HEK293T (cell line): ENCODE results near the gene GBE1.

Experiments
- CTCF ChIA-PET: fragments of 350-600 bp; formaldehyde crosslinking; extraction: SDS; loops from one replicate; lab custom pipeline; 2021; ENCODE audit warnings: antibody characterized with exemption, inconsistent platforms; lab: Yijun Ruan, JAX
- POLR2A ChIA-PET: fragments of 350-600 bp; formaldehyde crosslinking; extraction: SDS; loops from one replicate; lab custom pipeline; 2020; ENCODE audit warnings: antibody characterized with exemption, inconsistent platforms; lab: Yijun Ruan, JAX
- DNase-seq: peaks from one replicate; pipeline ENCODE4 v3.0.0; 2012; ENCODE audit warnings: mixed read lengths; ENCODE audit errors: extremely low spot score
- ARNT ChIP-seq: fragments of 450-650 bp; IDR thresholded peaks from 2 replicates; pipeline ENCODE4 v1.6.1; 2017; ENCODE audit warnings: mild to moderate bottlenecking
- BHLHE40 ChIP-seq: fragments of 450-650 bp; IDR thresholded peaks from 2 replicates; pipeline ENCODE4 v1.6.1; 2016; ENCODE audit warnings: mild to moderate bottlenecking, moderate library complexity, borderline replicate concordance
- CTBP1 ChIP-seq: fragments of 450-650 bp; IDR thresholded peaks from 2 replicates; pipeline ENCODE4 v1.6.1; 2016; ENCODE audit warnings: borderline replicate concordance
- ELF4 ChIP-seq: fragments of 450-650 bp; IDR thresholded peaks from 2 replicates; pipeline ENCODE4 v1.6.1; 2017; ENCODE audit warnings: antibody characterized with exemption
- FOXA1 ChIP-seq: fragments of 450-650 bp; IDR thresholded peaks from 2 replicates; pipeline ENCODE4 v1.6.1; 2016; ENCODE audit warnings: mild to moderate bottlenecking
- FOXK2 ChIP-seq: fragments of 450-650 bp; IDR thresholded peaks from 2 replicates; pipeline ENCODE4 v1.6.1; 2016; ENCODE audit warnings: mild to moderate bottlenecking
- FOXM1 ChIP-seq: fragments of 450-650 bp; IDR thresholded peaks from 2 replicates; pipeline ENCODE4 v1.6.1; 2017; ENCODE audit warnings: mild to moderate bottlenecking, borderline replicate concordance
- HDGF ChIP-seq: fragments of 450-650 bp; IDR thresholded peaks from 2 replicates; pipeline ENCODE4 v1.6.1; 2017; ENCODE audit warnings: antibody characterized with exemption, borderline replicate concordance
- L3MBTL2 ChIP-seq: fragments of 450-650 bp; conservative IDR thresholded peaks from 2 replicates; pipeline ENCODE4 v1.6.1; 2016; ENCODE audit warnings: mild to moderate bottlenecking
- LEF1 ChIP-seq: fragments of 450-650 bp; IDR thresholded peaks from 2 replicates; pipeline ENCODE4 v1.6.1; 2017; ENCODE audit warnings: mild to moderate bottlenecking, borderline replicate concordance
- NFRKB ChIP-seq: fragments of 450-650 bp; IDR thresholded peaks from 2 replicates; pipeline ENCODE4 v1.6.1; 2016; ENCODE audit warnings: mild to moderate bottlenecking, moderate library complexity
- SP1 ChIP-seq: fragments of 450-650 bp; IDR thresholded peaks from 2 replicates; pipeline ENCODE4 v1.6.1; 2017
- SUZ12 ChIP-seq: fragments of 450-650 bp; IDR thresholded peaks from 2 replicates; pipeline ENCODE4 v1.6.1; 2016; ENCODE audit warnings: mild to moderate bottlenecking
- TARDBP ChIP-seq: fragments of 450-650 bp; IDR thresholded peaks from 2 replicates; pipeline ENCODE4 v1.6.1; 2016
- ZNF384 ChIP-seq: fragments of 450-650 bp; IDR thresholded peaks from 2 replicates; pipeline ENCODE4 v1.6.1; 2016
- TF ChIP-seq, protein P1 (sequence below): fragments of 450-650 bp; IDR thresholded peaks from 2 replicates; pipeline ENCODE4 v1.6.1; 2016

The GBE1 gene

GRCh38 chr3:81695302-81695701 lies 66.1 kb downstream of the GBE1 start:
- ChIA-PET POLR2A (no interaction called here), CTCF (no interaction called here)
- TF ChIP-seq NFRKB (no peak), ZNF384 (no peak), HDGF (no peak), CTBP1 (no peak), FOXK2 (no peak), TARDBP (no peak), FOXA1 (no peak), ELF4 (no peak), L3MBTL2 (no peak), SP1 (no peak), ARNT (no peak), SUZ12 (no peak), FOXM1 (no peak), BHLHE40 (no peak), LEF1 (no peak)
- TF ChIP-seq, protein P1, sequence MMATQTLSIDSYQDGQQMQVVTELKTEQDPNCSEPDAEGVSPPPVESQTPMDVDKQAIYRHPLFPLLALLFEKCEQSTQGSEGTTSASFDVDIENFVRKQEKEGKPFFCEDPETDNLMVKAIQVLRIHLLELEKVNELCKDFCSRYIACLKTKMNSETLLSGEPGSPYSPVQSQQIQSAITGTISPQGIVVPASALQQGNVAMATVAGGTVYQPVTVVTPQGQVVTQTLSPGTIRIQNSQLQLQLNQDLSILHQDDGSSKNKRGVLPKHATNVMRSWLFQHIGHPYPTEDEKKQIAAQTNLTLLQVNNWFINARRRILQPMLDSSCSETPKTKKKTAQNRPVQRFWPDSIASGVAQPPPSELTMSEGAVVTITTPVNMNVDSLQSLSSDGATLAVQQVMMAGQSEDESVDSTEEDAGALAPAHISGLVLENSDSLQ = no peak
- no peak for DNase-seq

GRCh38 chr3:81694662-81695061 lies 66.8 kb downstream of the GBE1 start:
- no peak for DNase-seq
- ChIA-PET POLR2A (no interaction called here), CTCF (no interaction called here)
- TF ChIP-seq FOXM1 = no peak
- no peak for TF ChIP-seq TARDBP
- TF ChIP-seq HDGF = no peak
- TF ChIP-seq BHLHE40 = no peak
- TF ChIP-seq SP1 = no peak
- TF ChIP-seq L3MBTL2 = no peak
- TF ChIP-seq FOXA1 = no peak
- no peak for TF ChIP-seq ZNF384
- no peak for TF ChIP-seq SUZ12
- TF ChIP-seq FOXK2 = no peak
- no peak for TF ChIP-seq NFRKB
- TF ChIP-seq CTBP1 = no peak

- ChIA-PET CTCF (no interaction called here), POLR2A (no interaction called here)
- no peak for DNase-seq
- TF ChIP-seq LEF1 = no peak
- no peak for TF ChIP-seq ZNF384
Measured at GRCh38 chr3:81692766-81693165, 68.7 kb downstream of the GBE1 start.

DNA sequence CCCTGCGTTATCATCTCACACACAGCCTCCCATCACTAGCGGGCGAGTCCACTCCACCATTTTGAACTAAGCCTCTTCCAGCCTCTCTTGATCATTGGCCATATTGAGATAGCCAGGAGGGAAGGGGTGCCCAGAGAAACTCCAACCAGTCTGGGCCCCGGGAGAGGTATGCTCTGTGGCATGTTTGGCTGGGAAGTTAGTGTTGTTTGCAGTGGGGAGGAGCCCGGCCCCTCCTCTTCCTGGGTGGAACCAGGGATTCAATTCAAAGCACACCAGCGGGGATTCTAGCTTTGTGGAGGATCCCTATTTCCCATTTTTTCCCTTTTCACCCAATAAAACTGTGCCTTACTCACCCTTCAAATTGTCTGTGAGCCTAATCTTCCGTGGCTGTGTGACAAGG lies 71.8 kb downstream of the GBE1 start:
- TF ChIP-seq NFRKB (no peak), FOXM1 (no peak), FOXK2 (no peak), ELF4 (no peak), LEF1 (no peak), SUZ12 (no peak), SP1 (no peak), FOXA1 (no peak), HDGF (no peak), CTBP1 (no peak), TARDBP (no peak), ZNF384 (no peak), BHLHE40 (no peak), ARNT (no peak)
- TF ChIP-seq, protein P1 = no peak
- ChIA-PET POLR2A (no interaction called here), CTCF (no interaction called here)
- no peak for DNase-seq

DNA sequence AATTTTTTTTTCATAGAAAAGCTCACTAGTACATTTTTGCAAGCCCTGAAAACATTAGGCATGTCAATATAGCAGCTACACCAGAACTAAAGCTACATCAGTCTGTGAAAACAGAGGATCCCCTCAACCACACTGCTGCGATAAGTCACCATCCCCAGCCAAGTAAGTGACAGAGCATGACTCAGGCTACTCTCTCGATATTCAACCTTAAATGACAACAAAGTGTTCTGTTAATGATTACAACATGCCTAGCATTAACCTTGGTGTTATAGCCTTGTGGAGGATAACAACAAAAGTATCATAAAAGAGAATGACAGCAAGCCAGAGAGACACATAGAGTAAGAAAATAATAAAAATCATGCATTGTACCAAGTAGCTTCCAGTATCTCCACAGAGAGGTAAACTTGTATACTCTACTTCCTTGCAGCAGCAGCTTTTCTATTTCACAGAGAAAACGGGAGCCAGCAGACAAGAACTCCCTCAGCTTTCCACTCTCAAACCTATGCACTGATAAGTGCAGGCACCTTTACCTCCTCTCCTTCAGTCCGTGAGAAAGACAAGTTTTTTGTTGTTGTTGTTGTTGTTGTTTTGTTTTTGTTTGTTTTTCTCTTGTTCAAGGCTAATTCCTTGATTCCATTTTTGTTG lies 76.6 kb downstream of the GBE1 start:
- DNase-seq = no peak
- ChIA-PET POLR2A (no interaction called here), CTCF (no interaction called here)
- TF ChIP-seq LEF1 = no peak
- TF ChIP-seq FOXA1 = no peak
- no peak for TF ChIP-seq ARNT

DNA sequence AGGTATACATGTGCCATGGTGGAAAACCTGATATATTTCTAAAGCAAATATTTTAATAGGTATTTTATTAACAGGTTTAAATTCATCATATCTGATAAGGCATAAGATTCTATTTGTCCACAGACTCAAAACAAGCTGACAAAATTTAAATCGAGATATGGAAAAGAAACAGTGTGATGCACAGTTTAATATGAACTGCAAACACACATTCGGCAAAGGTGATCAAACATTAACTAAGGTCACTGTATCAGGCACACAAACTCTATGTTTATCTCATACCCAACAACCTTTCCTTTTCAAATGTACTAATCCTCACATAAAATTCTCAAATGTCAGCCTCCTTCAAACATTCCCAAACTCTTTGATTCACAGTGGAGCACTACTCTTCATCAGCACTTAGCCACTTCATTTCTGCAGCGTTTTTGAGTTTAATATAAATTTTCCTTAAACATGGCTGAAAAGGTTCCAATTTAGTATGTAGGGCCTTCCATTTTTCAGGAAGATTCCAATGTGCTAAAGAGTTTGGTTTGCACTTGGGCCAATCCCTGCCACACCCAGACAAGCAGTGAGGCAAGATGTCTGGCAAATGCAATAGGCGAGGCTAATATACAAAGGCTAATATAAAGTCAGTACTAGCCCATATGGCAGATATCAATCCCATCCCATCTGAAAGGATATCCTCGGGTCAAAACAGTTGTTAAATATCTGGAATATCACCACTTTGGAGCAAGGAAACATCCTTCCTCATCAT lies 84.6 kb downstream of the GBE1 start:
- POLR2A ChIA-PET = no interaction called here
- DNase-seq = no peak
- no peak for TF ChIP-seq FOXM1
- no peak for TF ChIP-seq NFRKB
- no peak for TF ChIP-seq BHLHE40
- TF ChIP-seq CTBP1 = no peak
- no peak for TF ChIP-seq ZNF384
- TF ChIP-seq, protein P1 = no peak
- no peak for TF ChIP-seq HDGF
- TF ChIP-seq ARNT = no peak
- no peak for TF ChIP-seq L3MBTL2
- no peak for TF ChIP-seq SP1
- TF ChIP-seq SUZ12 = no peak
- no peak for TF ChIP-seq TARDBP
- no peak for TF ChIP-seq LEF1
- CTCF ChIA-PET = no interaction called here
